Measurements from ENCODE around the gene CEACAM16.

DNA sequence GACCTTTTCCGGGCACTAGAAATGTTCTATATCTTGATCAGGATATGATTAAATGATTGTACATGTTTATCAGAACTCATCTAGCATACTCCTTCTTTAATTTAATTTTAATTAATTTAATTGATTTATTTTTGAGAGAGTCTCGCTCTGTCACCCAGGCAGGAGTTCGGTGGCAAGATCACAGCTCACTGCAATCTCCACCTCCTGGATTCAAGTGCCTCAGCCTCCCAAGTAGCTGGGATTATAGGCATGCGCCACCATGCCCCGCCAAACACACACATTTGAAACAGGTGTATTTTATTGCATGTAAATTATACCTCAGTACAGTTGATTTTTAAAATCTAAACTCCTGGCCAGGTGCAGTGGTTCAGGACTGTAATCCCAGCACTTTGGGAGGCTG is 32.1 kb downstream of the CEACAM16 start:
- TF ChIP-seq CTCF (IDR thresholded peaks at IDR 0.05; ENCODE audit: insufficient read depth, low read length) (no peak), POLR2AphosphoS5 (IDR thresholded peaks at IDR 0.05; ENCODE audit: low read depth) (no peak)
